HUES6 (cell line): ENCODE results near the gene NTRK2.
A peak's percentile ranks its signal among the peaks of the same experiment; 100 is the strongest.

ENCODE experiments used
- H3K27ac ChIP-seq: 2 replicates; pipeline ENCODE4 v1.7.0; 2013; ENCODE audit warnings: low read depth, mild to moderate bottlenecking, low read length, inconsistent platforms
- H3K27me3 ChIP-seq: 2 replicates; pipeline ENCODE4 v1.6.1; 2013; ENCODE audit warnings: low read length; ENCODE audit not compliant: control insufficient read depth, insufficient read depth
- H3K36me3 ChIP-seq: 2 replicates; pipeline ENCODE4 v1.6.1; 2013; ENCODE audit warnings: low read length; ENCODE audit not compliant: control insufficient read depth, insufficient read depth
- H3K4me1 ChIP-seq: 2 replicates; pipeline ENCODE4 v1.6.1; 2013; ENCODE audit warnings: low read length; ENCODE audit not compliant: control insufficient read depth, insufficient read depth
- H3K4me3 ChIP-seq: 2 replicates; pipeline ENCODE4 v1.5.1; 2013; ENCODE audit warnings: low read depth, low read length
- H3K9ac ChIP-seq: one replicate; pipeline ENCODE4 v1.6.1; 2013; ENCODE audit warnings: mild to moderate bottlenecking, low read length
- H3K9me3 ChIP-seq: 2 replicates; pipeline ENCODE4 v1.6.1; 2013; ENCODE audit warnings: low read depth, low read length; ENCODE audit not compliant: control insufficient read depth, insufficient read depth

Gene NTRK2

GRCh38 chr9:84850830-84851392 is 181.4 kb downstream of the NTRK2 start:
- Histone ChIP-seq H3K4me1 (peaks cover 45% of the 10 kb centered on the region), H3K4me3 (no peak overlapping the region), H3K9ac (no peak overlapping the region), H3K27me3 (no peaks in the 10 kb centered on the region), H3K27ac (peak overlapping the region; percentile 39; the same call in 1 of the 2 replicates), H3K9me3 (no peaks in the 10 kb centered on the region; the same call in 1 of the 2 replicates), H3K36me3 (no peaks in the 10 kb centered on the region)

DNA sequence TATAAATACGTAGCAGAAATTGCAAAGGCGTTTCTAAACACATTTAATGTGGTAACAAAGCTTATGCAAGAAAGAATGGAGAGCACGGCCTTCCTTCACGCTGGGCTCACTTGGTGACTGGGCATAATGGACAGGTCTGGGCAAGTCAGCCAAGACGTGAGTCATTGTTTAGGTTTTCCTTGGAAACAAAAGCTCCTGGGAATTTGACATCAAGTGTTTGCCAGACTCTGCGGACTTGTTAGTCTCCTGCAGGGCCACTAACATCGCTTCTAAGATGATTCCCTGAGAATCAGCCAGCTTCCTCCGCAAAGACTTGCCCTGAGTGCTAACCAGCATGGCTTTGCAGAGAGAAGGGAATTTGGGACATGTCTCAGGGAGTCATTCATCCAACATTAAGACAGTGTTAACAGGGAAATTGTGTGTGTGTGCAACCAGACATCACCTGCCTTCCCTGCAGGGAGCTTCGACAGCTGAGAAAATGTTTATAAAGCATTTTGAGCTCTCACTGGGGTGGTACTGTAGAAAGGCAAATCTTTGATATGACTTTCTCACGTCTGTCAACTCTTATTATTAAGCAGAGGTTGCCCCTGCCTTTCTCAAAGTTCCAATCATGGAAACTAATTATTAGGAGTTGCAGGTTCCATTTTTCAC is 182.5 kb downstream of the NTRK2 start:
- peak overlapping the region; percentile 29; the same call in 1 of the 2 replicates for H3K27ac ChIP-seq
- no peak overlapping the region; the same call in 1 of the 2 replicates for H3K4me3 ChIP-seq
- H3K27me3 ChIP-seq, result no peaks in the 10 kb centered on the region
- peak overlapping the region; percentile 23 for H3K9ac ChIP-seq
- peaks cover 36% of the 10 kb centered on the region for H3K4me1 ChIP-seq
- no peaks in the 10 kb centered on the region for H3K9me3 ChIP-seq
- H3K36me3 ChIP-seq, result no peaks in the 10 kb centered on the region

DNA sequence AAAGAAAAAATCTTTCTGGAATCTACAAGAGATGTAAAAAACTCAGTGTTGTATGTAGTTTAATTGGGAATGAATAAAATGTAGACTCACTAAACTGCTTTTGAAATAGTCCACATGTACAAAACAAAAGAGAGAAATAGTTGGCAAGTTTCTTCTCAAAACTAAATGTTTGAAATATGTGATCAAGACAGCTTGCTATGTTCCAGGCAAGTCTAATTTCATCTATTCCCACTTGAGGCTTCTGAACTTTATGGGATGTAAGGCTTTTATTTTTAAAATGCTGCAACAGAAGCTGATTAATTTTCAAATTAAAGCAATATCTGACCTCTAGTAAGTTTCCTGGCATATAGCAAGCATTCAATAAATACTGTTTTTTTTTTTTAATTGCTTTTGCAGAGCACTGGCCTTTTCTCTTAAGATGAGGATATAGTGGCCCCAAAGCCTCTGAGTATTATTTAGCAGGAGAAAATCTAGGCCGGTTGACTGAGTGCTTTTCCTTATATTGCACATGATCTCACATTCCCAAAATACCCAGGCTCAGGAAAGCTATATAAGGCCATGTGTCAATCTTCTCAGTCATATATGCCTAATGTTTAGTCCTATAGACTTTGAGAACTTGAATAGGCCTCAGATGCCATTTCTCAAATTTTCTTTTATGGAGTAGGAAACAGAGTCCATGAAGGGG is 183.2 kb downstream of the NTRK2 start:
- Histone ChIP-seq H3K36me3 (no peaks in the 10 kb centered on the region), H3K27me3 (no peaks in the 10 kb centered on the region), H3K4me3 (no peak overlapping the region), H3K4me1 (peaks cover 33% of the 10 kb centered on the region), H3K27ac (peak overlapping the region; percentile 29; the same call in 1 of the 2 replicates), H3K9ac (peak overlapping the region; percentile 23), H3K9me3 (no peaks in the 10 kb centered on the region)

DNA sequence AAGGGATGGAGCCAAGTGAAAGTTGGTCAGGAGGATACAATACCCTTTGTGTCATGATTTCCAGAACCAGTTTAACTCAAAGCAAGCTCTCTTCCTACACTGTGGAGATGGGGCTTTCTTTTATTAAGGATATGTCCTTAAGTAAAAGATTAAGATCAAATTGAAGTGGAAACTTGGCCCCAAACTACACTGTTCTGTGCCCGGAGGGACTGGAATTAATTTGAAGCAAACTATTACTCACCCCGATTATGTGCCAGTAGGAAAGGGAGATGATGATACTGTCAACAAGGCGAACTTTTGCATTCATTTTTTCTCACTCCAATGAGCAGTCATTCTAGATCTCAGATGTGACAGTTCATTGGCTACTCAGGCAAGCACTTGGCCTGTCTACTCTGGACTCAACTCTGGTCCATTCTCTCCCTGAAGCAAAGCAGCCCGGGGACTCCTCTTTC is 186.7 kb downstream of the NTRK2 start:
- no peak overlapping the region for H3K9ac ChIP-seq
- no peaks in the 10 kb centered on the region for H3K27me3 ChIP-seq
- peaks cover 34% of the 10 kb centered on the region for H3K4me1 ChIP-seq
- H3K27ac ChIP-seq, result no peak overlapping the region
- no peak overlapping the region for H3K4me3 ChIP-seq
- no peaks in the 10 kb centered on the region for H3K36me3 ChIP-seq
- no peaks in the 10 kb centered on the region for H3K9me3 ChIP-seq

DNA sequence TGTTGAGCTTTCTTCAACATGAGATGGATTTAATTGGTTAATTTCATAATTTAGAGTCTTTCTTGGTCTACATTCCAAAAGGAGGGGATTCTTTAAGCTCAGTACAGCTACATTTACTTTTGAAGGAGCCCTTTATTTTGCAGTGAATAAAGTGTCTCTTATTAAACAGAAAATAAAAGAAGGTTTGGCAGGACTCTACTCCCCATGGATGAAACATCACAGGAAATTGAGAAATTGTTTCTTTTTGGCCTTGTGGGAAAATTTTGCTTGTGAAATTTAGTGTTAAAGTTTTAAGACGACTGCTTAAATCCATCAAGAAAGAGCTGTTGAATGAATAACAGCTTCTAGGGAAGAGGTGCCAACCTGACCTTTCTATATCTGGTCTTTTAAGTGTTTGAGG is 187.7 kb downstream of the NTRK2 start:
- Histone ChIP-seq H3K27me3 (no peaks in the 10 kb centered on the region), H3K4me1 (peaks cover 35% of the 10 kb centered on the region)

GRCh38 chr9:84858364-84858763 is 188.8 kb downstream of the NTRK2 start:
- Histone ChIP-seq H3K4me1 (peaks cover 35% of the 10 kb centered on the region), H3K9ac (no peak overlapping the region), H3K9me3 (no peaks in the 10 kb centered on the region), H3K27me3 (no peaks in the 10 kb centered on the region), H3K27ac (no peak overlapping the region), H3K4me3 (no peak overlapping the region), H3K36me3 (no peaks in the 10 kb centered on the region)

More for the DNA sequence above, 187.7 kb downstream of the NTRK2 start:
- H3K4me3 ChIP-seq, result no peak overlapping the region
- H3K36me3 ChIP-seq, result no peaks in the 10 kb centered on the region
- no peak overlapping the region for H3K9ac ChIP-seq
- H3K9me3 ChIP-seq, result no peaks in the 10 kb centered on the region
- no peak overlapping the region for H3K27ac ChIP-seq

DNA sequence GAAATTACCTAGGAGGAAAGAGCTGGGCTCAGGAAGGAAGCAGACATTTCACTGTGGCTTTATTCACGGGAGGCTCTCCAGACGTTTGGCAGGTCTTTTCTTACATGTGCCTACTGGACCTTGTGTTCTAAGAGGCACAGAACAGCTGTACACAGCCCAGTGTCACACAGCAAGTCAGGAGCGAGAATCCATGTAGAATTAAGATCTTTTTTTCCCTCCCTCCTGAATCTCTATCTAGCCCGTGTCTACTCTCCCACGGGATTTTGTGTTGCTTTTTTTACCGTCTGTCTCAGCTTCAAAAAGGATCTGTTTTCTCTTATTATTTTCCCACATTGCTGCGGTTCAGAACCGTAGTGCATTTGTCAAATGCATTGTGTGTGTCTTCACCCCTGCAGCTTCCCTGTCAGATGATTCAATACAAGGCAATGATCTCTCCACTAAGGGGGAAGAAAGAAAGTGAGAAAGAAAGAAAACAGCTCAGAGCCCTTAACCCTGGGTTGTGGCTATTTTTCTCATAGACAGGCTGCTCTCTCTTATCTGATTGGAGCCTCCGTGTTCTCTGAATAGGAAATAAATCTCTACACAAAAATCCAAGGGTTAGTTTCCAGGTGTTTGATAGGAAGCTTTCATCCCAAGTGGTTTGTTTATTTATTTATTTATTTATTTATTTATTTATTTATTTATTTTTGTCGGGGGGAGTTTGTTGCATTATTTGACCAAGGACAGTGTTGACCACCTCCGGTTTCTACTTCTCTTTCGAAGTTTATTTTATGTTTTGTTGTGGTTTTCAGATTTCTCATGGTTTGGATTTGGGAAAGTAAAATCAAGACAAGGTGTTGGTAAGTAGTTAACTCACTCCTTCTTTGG is 191.0 kb downstream of the NTRK2 start:
- Histone ChIP-seq H3K27me3 (no peaks in the 10 kb centered on the region), H3K4me1 (peaks cover 40% of the 10 kb centered on the region), H3K9ac (no peak overlapping the region), H3K27ac (no peak overlapping the region), H3K36me3 (no peaks in the 10 kb centered on the region), H3K4me3 (no peak overlapping the region), H3K9me3 (no peaks in the 10 kb centered on the region)

DNA sequence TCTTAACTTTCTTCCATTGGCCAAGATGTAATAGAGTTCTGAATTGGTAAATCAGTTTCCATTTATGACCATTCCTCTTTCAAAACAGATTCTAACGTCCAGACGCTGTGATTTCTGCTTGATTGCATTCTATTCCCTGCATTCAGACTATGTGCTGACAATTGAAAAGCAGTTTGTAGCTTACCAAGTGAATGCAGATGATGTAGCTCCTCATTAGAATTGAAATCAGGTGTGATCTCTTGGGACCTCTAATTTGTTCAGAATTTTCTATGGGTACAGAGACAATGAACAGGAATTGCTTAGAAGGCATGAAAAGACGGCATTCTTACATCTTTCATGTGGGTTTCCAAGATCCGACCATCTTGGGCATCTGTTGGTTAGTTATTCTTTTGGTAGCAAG is 191.9 kb downstream of the NTRK2 start:
- Histone ChIP-seq H3K4me1 (peaks cover 40% of the 10 kb centered on the region), H3K9me3 (no peaks in the 10 kb centered on the region), H3K27ac (no peak overlapping the region), H3K36me3 (no peaks in the 10 kb centered on the region), H3K9ac (no peak overlapping the region), H3K27me3 (no peaks in the 10 kb centered on the region), H3K4me3 (no peak overlapping the region)

DNA sequence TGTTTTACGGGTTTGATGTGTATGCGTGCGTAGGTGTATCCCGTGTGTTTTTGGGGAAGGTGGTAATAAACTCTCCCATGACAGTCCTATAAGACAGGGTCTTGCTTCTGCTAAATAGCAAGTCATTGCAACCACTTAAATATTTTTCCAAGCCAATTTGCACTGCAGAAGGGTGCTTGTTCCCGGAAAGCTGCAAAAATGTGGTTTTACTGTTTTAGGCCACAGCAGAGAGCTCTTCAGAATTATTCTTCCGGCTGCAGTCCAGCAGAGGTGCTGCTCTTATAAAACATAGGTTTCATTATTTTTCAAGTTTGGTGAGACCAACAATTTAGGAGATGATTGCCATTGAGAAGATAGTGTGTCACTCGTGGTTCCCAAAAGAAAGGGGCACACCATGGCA is 192.8 kb downstream of the NTRK2 start:
- no peaks in the 10 kb centered on the region for H3K9me3 ChIP-seq
- H3K27ac ChIP-seq, result no peak overlapping the region
- H3K4me3 ChIP-seq, result no peak overlapping the region
- no peaks in the 10 kb centered on the region for H3K27me3 ChIP-seq
- no peak overlapping the region for H3K9ac ChIP-seq
- no peaks in the 10 kb centered on the region for H3K36me3 ChIP-seq
- H3K4me1 ChIP-seq, result peaks cover 40% of the 10 kb centered on the region

- H3K9ac ChIP-seq, result no peak overlapping the region
- peaks cover 40% of the 10 kb centered on the region for H3K4me1 ChIP-seq
- H3K27ac ChIP-seq, result no peak overlapping the region
- H3K27me3 ChIP-seq, result no peaks in the 10 kb centered on the region
- no peaks in the 10 kb centered on the region for H3K9me3 ChIP-seq
- no peak overlapping the region for H3K4me3 ChIP-seq
- H3K36me3 ChIP-seq, result no peaks in the 10 kb centered on the region
Measured at GRCh38 chr9:84862810-84863287, 193.3 kb downstream of the NTRK2 start.
